OCI-LY3 (cell line): ENCODE data around the gene KIF5C.

ENCODE experiments used
- H2AFZ ChIP-seq: fragments of 200-600, 300-600 bp; shearing (Covaris generic); 2 replicates; pipeline ENCODE4 v1.6.0; 2014; ENCODE audit warnings: antibody characterized with exemption, low read depth, low read length
- H3K27ac ChIP-seq: fragments of 200-600, 300-600 bp; sonication (generic); 2 replicates; pipeline ENCODE4 v1.5.1; 2014; ENCODE audit warnings: mild to moderate bottlenecking, low read length, moderate library complexity, mixed read lengths
- H3K27me3 ChIP-seq: fragments of 200-600, 300-600 bp; sonication (generic); 2 replicates; pipeline ENCODE4 v1.6.1; 2014; ENCODE audit warnings: low read depth, low read length, mixed read lengths
- H3K36me3 ChIP-seq: fragments of 200-600, 300-600 bp; sonication (generic); replicated peaks from 2 replicates; pipeline ENCODE3; 2014; ENCODE audit warnings: low read depth, low read length, mixed read lengths
- H3K4me1 ChIP-seq: fragments of 300-600, 200-600 bp; sonication (generic); 2 replicates; pipeline ENCODE4 v1.6.1; 2014; ENCODE audit warnings: low read length, mixed read lengths
- H3K4me2 ChIP-seq: fragments of 200-600, 300-600 bp; sonication (generic); 2 replicates; pipeline ENCODE4 v1.6.1; 2014; ENCODE audit warnings: low read length, mixed read lengths
- H3K4me3 ChIP-seq: fragments of 300-600, 200-600 bp; sonication (generic); 2 replicates; pipeline ENCODE4 v1.5.1; 2014; ENCODE audit warnings: antibody characterized with exemption, mild to moderate bottlenecking, low read length, moderate library complexity
- H3K79me2 ChIP-seq: fragments of 300-600, 200-600 bp; shearing (Covaris generic); 2 replicates; pipeline ENCODE4 v1.6.1; 2014; ENCODE audit warnings: mild to moderate bottlenecking, low read length, mixed read lengths
- H3K9ac ChIP-seq: fragments of 300-600, 200-600 bp; shearing (Covaris generic); 2 replicates; pipeline ENCODE4 v1.6.0; 2014; ENCODE audit warnings: mild to moderate bottlenecking, low read length, moderate library complexity
- H3K9me3 ChIP-seq: fragments of 200-600, 300-600 bp; shearing (Covaris generic); 2 replicates; pipeline ENCODE4 v1.6.1; 2014; ENCODE audit warnings: low read length, mixed read lengths; ENCODE audit not compliant: insufficient read depth
- H4K20me1 ChIP-seq: fragments of 200-600, 300-600 bp; sonication (generic); 2 replicates; pipeline ENCODE4 v1.6.1; 2016; ENCODE audit warnings: low read length, mixed read lengths; ENCODE audit not compliant: insufficient read depth
- EZH2phosphoT487 ChIP-seq: fragments of 200-600 bp; shearing (Covaris generic); IDR thresholded peaks from 2 replicates; pipeline ENCODE4 v1.6.1; 2018; ENCODE audit warnings: antibody characterized with exemption, mixed run types, low read depth
- TF ChIP-seq, protein P1 (sequence below): fragments of 200-600, 300-600 bp; sonication (generic); IDR thresholded peaks from 2 replicates; pipeline ENCODE4 v1.5.1; 2014; ENCODE audit warnings: antibody characterized with exemption, low read length, low read depth

KIF5C gene

DNA sequence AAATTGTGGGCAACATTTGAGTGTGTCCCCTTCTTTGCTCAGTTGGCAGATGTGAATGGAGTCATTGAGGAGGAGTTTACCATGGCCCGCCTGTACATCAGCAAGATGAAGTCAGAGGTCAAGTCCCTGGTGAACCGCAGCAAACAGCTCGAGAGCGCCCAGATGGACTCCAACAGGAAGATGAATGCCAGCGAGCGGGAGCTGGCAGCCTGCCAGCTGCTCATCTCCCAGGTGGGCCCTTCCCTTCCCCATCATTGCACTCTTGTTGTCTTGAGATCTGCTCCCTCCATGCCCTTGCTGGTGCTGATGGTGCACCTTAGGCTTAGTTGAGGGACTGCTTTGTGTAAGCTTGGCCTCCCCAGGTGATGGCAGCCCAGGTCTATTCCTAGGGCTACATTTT is 115.9 kb downstream of the KIF5C start:
- Histone ChIP-seq H2AFZ (no peak overlapping the region), H3K4me2 (no peak overlapping the region), H3K27me3 (no peaks in the 10 kb centered on the region), H3K36me3 (no peaks in the 10 kb centered on the region), H3K4me3 (no peak overlapping the region), H3K79me2 (no peaks in the 10 kb centered on the region), H3K9ac (no peak overlapping the region), H3K9me3 (no peaks in the 10 kb centered on the region), H3K27ac (no peak overlapping the region), H3K4me1 (no peaks in the 10 kb centered on the region), H4K20me1 (no peaks in the 10 kb centered on the region)
- TF ChIP-seq, protein P1, sequence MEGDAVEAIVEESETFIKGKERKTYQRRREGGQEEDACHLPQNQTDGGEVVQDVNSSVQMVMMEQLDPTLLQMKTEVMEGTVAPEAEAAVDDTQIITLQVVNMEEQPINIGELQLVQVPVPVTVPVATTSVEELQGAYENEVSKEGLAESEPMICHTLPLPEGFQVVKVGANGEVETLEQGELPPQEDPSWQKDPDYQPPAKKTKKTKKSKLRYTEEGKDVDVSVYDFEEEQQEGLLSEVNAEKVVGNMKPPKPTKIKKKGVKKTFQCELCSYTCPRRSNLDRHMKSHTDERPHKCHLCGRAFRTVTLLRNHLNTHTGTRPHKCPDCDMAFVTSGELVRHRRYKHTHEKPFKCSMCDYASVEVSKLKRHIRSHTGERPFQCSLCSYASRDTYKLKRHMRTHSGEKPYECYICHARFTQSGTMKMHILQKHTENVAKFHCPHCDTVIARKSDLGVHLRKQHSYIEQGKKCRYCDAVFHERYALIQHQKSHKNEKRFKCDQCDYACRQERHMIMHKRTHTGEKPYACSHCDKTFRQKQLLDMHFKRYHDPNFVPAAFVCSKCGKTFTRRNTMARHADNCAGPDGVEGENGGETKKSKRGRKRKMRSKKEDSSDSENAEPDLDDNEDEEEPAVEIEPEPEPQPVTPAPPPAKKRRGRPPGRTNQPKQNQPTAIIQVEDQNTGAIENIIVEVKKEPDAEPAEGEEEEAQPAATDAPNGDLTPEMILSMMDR: no peak
- no peak for TF ChIP-seq EZH2phosphoT487

DNA sequence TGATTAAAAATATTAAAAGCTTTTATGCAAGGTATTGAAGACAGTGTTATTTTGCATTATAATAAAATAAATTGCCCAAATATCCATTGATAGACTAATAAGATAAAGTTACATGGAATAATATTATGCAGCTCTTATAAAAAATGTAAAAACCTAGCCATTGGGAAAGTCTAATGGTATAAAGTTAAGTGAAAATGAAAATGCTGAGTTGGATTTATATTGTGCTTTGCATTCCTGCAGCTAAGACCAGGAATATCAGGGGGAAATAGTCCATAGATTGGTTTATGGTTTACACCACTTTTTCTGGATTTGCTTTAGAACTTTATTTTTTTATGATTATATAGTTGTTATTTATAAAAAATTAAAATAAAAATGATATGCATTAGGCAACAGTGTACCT is 117.4 kb downstream of the KIF5C start:
- no peak overlapping the region for H2AFZ ChIP-seq
- no peaks in the 10 kb centered on the region for H3K27me3 ChIP-seq
- no peaks in the 10 kb centered on the region for H3K79me2 ChIP-seq
- H3K27ac ChIP-seq: no peak overlapping the region
- H3K4me2 ChIP-seq: no peak overlapping the region
- H3K4me1 ChIP-seq: no peaks in the 10 kb centered on the region
- H4K20me1 ChIP-seq: no peaks in the 10 kb centered on the region
- TF ChIP-seq, protein P1: no peak
- TF ChIP-seq EZH2phosphoT487: no peak
- H3K9me3 ChIP-seq: no peaks in the 10 kb centered on the region
- H3K9ac ChIP-seq: no peak overlapping the region
- H3K36me3 ChIP-seq: no peaks in the 10 kb centered on the region
- H3K4me3 ChIP-seq: no peak overlapping the region

DNA sequence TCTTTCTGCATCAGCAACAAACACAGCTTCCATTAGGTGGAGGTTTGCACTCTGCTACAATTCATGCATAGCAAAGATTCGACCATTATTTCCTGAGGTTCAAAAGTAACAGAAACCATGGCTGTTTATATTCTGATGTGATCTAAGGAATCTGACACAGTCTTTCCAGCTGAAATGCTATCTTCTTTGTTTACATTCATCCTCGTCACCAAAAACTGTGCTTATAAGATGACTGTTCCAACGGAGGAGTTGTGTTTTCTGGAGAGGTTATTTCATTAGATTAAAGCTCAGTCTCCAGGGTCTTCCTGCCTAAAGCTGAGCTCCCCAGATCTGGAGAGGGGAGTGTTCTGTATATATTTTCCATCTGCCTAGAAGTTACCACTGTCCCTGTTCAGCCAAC is 118.3 kb downstream of the KIF5C start:
- no peak overlapping the region for H3K4me3 ChIP-seq
- no peak overlapping the region for H3K4me2 ChIP-seq
- H4K20me1 ChIP-seq: no peaks in the 10 kb centered on the region
- H3K79me2 ChIP-seq: no peaks in the 10 kb centered on the region
- TF ChIP-seq EZH2phosphoT487: no peak
- TF ChIP-seq, protein P1: no peak
- H3K9ac ChIP-seq: no peak overlapping the region
- H3K27ac ChIP-seq: no peak overlapping the region
- no peaks in the 10 kb centered on the region for H3K27me3 ChIP-seq
- no peak overlapping the region for H2AFZ ChIP-seq
- H3K9me3 ChIP-seq: no peaks in the 10 kb centered on the region
- no peaks in the 10 kb centered on the region for H3K36me3 ChIP-seq
- no peaks in the 10 kb centered on the region for H3K4me1 ChIP-seq

DNA sequence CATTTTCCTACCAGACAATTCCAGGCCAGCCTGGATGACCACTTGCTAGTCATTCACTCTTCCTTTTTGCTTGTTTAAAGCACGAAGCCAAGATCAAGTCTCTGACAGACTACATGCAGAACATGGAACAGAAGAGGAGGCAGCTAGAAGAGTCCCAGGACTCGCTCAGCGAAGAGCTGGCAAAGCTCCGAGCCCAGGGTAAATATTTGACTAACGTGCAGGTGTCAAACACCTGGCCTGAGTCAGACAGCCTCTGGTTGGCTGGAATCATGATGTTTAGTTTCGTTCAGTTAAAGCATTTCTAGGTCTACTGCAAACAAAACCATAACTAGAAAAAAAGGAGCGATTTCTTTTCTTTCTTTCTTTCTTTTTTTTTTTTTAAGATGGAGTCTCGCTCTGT is 119.3 kb downstream of the KIF5C start:
- H3K79me2 ChIP-seq: no peaks in the 10 kb centered on the region
- H3K4me3 ChIP-seq: no peak overlapping the region
- H3K9ac ChIP-seq: no peak overlapping the region
- H4K20me1 ChIP-seq: no peaks in the 10 kb centered on the region
- H3K9me3 ChIP-seq: no peaks in the 10 kb centered on the region
- TF ChIP-seq, protein P1: no peak
- no peak for TF ChIP-seq EZH2phosphoT487
- H3K27ac ChIP-seq: no peak overlapping the region
- H3K27me3 ChIP-seq: no peaks in the 10 kb centered on the region
- no peak overlapping the region for H2AFZ ChIP-seq
- no peaks in the 10 kb centered on the region for H3K4me1 ChIP-seq
- no peaks in the 10 kb centered on the region for H3K36me3 ChIP-seq
- H3K4me2 ChIP-seq: no peak overlapping the region
